KOPT-K1 (cell line): ENCODE results near the gene SESTD1.
"Not testable (repeated sequence)": the region's sequence is repeated elsewhere in the genome, so short reads cannot be mapped to it uniquely, and the experiment has no call there.

Experiments
- H3K27ac ChIP-seq: fragments of 200-600 bp; sonication (generic); 2 replicates; pipeline ENCODE4 v1.5.1; 2016; ENCODE audit warnings: antibody characterized with exemption, mild to moderate bottlenecking, low read depth, low read length; ENCODE audit not compliant: poor library complexity, severe bottlenecking
- H3K36me3 ChIP-seq: fragments of 200-600 bp; sonication (generic); 2 replicates; pipeline ENCODE4 v1.5.1; 2017; ENCODE audit warnings: antibody characterized with exemption, mild to moderate bottlenecking, low read length, moderate library complexity; ENCODE audit not compliant: insufficient read depth
- H3K9me3 ChIP-seq: fragments of 200-600 bp; sonication (generic); 2 replicates; pipeline ENCODE4 v1.5.1; 2017; ENCODE audit warnings: antibody characterized with exemption, low read length, mild to moderate bottlenecking; ENCODE audit not compliant: insufficient read depth, poor library complexity, severe bottlenecking

Gene SESTD1

DNA sequence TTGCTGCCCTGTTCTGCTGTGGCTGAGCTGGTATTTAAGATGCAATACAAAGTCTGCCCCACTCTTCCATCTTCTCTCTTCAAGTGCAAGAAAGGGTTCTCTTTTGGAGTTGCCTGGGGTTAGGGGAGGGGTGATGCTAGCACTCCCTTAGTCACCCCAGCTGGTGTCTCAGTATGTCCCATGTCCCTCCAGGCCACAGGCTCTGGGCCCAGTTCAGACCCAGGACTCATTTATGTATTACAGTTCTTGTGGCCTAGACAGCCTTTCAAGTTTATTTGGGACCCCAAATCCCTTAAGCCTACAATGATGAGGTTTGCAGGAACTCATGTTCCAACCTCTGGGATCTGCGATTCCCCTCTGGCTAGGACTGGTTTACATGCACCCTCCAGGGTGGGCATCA, 167.5 kb downstream of the SESTD1 start:
- H3K27ac ChIP-seq, result no peak overlapping the region
- H3K9me3 ChIP-seq, result no peaks in the 10 kb centered on the region

DNA sequence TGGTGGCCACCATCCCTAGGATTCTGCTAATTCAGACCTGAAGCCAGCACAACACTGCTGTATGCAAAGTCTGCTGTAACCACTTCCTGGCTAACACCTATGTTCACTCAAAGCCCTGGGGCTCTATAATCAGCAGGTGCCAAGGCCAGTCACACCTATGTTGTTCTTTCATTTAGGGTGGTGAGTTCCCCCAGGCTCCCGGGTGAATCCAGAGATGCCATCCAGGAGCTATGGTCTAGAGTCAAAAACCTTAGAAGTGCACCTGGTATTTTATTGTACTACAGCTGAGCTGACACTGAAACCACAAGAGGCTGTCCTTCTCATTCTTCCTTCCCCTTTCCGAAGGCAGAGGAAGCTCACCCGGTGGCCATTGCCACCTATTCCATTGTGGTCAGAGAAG, 168.5 kb downstream of the SESTD1 start:
- no peaks in the 10 kb centered on the region for H3K36me3 ChIP-seq
- H3K27ac ChIP-seq, result no peak overlapping the region
- H3K9me3 ChIP-seq, result no peaks in the 10 kb centered on the region

More for the DNA sequence above, 167.5 kb downstream of the SESTD1 start:
- no peaks in the 10 kb centered on the region for H3K36me3 ChIP-seq

DNA sequence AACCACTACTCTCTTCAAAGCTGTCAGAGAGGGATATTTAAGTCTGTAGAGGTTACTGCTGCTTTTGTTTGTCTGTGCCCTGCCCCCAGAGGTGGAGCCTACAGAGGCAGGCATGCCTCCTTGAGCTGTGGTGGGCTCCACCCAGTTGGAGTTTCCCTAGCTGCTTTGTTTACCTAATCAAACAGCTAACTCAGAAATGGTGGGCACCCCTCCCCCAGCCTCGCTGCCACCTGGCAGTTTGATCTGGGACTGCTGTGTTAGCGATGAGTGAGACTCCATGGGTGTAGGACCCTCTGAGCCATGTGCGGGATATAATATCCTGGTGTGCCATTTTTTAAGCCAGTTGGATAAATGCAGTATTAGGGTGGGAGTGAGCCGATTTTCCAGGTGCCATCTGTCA, 171.7 kb downstream of the SESTD1 start:
- H3K27ac ChIP-seq, H3K36me3 ChIP-seq, H3K9me3 ChIP-seq: not testable (repeated sequence)

GRCh38 chr2:179082697-179083096, 181.9 kb downstream of the SESTD1 start:
- peaks cover 4% of the 10 kb centered on the region for H3K9me3 ChIP-seq

DNA sequence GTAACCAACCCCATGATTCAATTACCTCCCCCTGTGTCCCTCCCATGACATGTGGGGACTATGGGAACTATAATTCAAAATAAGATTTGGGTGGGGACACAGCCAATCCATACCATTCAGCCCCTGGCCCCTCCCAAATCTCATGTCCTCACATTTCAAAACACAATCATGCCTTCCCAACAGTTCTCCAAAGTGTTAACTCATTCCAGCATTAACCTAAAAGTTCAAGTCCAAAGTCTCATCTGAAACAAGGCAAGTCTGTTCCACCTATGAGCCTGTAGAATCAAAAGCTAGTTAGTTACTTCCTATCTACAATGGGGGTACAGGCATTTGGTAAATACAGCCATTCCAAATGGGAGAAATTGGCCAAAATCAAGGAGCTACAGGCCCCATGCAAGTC, 182.7 kb downstream of the SESTD1 start:
- Histone ChIP-seq H3K9me3 (peaks cover 9% of the 10 kb centered on the region), H3K27ac (no peak overlapping the region), H3K36me3 (no peaks in the 10 kb centered on the region)

More at GRCh38 chr2:179082697-179083096, 181.9 kb downstream of the SESTD1 start:
- H3K36me3 ChIP-seq, result no peaks in the 10 kb centered on the region
- no peak overlapping the region for H3K27ac ChIP-seq

- H3K27ac ChIP-seq, result no peak overlapping the region
- no peaks in the 10 kb centered on the region for H3K36me3 ChIP-seq
- H3K9me3 ChIP-seq, result peaks cover 4% of the 10 kb centered on the region
These were observed 192.1 kb downstream of the SESTD1 start for GRCh38 chr2:179072527-179072926.

DNA sequence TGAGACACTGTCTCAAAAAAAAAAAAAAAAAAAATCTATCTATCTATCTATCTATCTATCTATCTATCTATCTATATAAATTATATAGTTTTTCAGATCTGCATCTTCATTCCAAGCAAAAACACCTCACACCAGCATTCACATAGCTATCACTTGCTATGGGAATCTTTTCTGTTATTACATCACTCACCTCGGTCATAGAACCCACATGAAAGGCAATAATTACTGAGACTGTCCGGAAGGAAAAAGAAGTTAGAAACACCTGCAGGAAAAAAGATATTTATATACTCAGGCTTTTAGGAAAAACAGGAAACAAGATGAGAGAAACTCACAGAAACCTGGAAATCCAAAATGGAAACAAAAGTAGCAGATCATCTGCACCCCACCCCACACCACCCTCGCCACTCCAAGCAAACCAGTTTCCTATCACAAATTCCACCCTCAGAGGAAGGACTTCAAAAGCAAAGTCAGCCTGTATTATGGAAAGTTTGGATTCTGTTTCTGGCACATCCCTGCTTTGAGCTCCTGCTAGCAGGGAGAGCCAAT, 192.7 kb downstream of the SESTD1 start:
- no peak overlapping the region for H3K27ac ChIP-seq
- no peaks in the 10 kb centered on the region for H3K36me3 ChIP-seq
- H3K9me3 ChIP-seq, result no peaks in the 10 kb centered on the region

GRCh38 chr2:179070895-179071294, 193.7 kb downstream of the SESTD1 start:
- Histone ChIP-seq H3K9me3 (no peaks in the 10 kb centered on the region), H3K27ac (no peak overlapping the region), H3K36me3 (no peaks in the 10 kb centered on the region)

- Histone ChIP-seq H3K36me3 (no peaks in the 10 kb centered on the region), H3K27ac (no peak overlapping the region), H3K9me3 (no peaks in the 10 kb centered on the region)
These were observed 194.9 kb downstream of the SESTD1 start for GRCh38 chr2:179069685-179070084.

- no peaks in the 10 kb centered on the region for H3K9me3 ChIP-seq
- H3K27ac ChIP-seq, result no peak overlapping the region
These were observed 195.5 kb downstream of the SESTD1 start for GRCh38 chr2:179068991-179069643.

DNA sequence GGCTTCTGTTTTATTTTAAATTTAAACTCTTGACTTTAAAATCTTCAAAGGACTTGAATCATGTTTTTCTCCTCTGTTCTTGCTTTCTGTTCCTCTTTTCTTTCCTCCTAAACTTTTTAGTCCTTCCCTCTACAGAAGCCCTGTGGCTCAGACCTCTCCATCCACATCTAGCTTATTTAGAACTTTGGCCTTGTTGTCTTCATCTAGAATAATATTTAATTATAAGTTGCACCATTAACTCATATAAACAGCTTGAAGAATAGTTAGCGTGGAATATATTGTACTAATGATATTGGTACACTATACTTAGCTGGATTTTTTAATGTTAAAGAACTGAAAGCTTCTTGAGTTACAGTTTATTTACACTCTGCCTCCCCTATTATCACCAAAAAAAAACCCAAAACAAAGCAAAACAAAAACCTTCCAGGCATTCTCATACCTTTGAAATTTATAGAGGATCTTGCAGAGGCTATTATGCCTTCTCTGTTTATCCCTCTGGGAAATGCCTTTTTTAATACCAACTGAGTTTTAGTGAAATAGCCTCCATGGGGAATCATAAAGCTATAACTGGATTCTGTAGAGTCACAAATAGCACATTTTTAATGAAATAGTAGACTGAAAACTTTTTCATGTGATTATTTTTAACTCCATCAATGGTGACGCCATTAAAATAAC, 205.5 kb downstream of the SESTD1 start:
- Histone ChIP-seq H3K9me3 (no peaks in the 10 kb centered on the region), H3K36me3 (no peaks in the 10 kb centered on the region), H3K27ac (no peak overlapping the region)

More at GRCh38 chr2:179068991-179069643, 195.5 kb downstream of the SESTD1 start:
- no peaks in the 10 kb centered on the region for H3K36me3 ChIP-seq

- H3K27ac ChIP-seq, result no peak overlapping the region
- H3K9me3 ChIP-seq, result no peaks in the 10 kb centered on the region
- no peaks in the 10 kb centered on the region for H3K36me3 ChIP-seq
These were observed 206.9 kb downstream of the SESTD1 start for GRCh38 chr2:179057737-179058136.

DNA sequence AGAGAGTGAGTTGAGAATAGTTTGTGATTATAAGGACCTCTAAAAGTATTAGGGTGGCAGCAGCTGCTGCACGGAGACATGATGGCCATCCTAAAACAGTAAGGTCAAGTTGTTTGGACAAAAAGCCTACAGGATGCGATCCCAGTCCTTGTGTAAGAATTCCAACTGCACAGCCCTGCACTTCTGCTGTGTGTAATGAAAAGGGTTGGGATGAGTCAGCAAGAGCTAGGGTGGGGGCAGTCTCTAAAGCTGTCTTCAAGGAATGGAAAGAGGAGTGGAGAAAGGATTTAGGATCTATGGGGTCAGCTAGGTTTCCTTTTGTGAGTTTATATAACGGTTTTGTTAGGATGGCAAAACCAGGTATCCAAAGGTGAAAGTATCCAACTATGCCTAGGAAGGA, 211.1 kb downstream of the SESTD1 start:
- H3K9me3 ChIP-seq, H3K27ac ChIP-seq, H3K36me3 ChIP-seq: not testable (repeated sequence)
